Measurements from ENCODE around the gene SMARCD1. TPM values are rescaled to one million over a fixed set of nuclear protein-coding genes. Genes with fewer than 3 reads are reported as not detected.

SMARCD1 gene
- total RNA-seq, 4 donors from 2014 or later, result 20.3 to 72.4 (median 45.2) TPM

DNA sequence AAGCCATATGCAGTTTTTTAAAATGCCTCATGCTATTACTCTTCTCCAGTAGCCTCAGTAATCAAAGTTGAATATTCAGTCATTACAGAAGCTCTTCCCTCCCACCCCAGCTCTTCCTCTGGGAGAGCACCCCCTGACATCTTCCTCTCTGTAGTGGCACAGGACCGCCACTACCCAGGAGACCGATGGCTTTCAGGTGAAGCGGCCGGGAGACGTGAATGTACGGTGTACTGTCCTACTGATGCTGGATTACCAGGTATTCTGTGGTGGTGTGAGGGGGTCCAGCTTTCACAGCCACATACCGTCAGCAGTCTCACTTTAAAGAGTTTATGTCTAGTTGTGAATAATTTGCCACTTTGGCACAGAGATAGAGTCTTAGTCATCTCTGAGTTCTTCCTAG, 4.6 kb downstream of the SMARCD1 start:
- TF ChIP-seq, protein P1, sequence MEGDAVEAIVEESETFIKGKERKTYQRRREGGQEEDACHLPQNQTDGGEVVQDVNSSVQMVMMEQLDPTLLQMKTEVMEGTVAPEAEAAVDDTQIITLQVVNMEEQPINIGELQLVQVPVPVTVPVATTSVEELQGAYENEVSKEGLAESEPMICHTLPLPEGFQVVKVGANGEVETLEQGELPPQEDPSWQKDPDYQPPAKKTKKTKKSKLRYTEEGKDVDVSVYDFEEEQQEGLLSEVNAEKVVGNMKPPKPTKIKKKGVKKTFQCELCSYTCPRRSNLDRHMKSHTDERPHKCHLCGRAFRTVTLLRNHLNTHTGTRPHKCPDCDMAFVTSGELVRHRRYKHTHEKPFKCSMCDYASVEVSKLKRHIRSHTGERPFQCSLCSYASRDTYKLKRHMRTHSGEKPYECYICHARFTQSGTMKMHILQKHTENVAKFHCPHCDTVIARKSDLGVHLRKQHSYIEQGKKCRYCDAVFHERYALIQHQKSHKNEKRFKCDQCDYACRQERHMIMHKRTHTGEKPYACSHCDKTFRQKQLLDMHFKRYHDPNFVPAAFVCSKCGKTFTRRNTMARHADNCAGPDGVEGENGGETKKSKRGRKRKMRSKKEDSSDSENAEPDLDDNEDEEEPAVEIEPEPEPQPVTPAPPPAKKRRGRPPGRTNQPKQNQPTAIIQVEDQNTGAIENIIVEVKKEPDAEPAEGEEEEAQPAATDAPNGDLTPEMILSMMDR (IDR thresholded peaks at IDR 0.05), result no peak
- TF ChIP-seq POLR2AphosphoS5 (IDR thresholded peaks at IDR 0.05) (no peak), POLR2A (IDR thresholded peaks at IDR 0.05; ENCODE audit: low read depth) (no peak), EP300 (IDR thresholded peaks at IDR 0.05) (no peak)
- Histone ChIP-seq H3K9me3 (no peaks in the 10 kb centered on the region), H3K4me3 (no peak overlapping the region), H3K4me1 (peaks cover 9 to 27% (median 18%) of the 10 kb centered on the region in 4 donors), H3K27ac (replicated peaks in 1 of 4) (no peak overlapping the region), H3K36me3 (peaks cover 68 to 88% (median 77%) of the 10 kb centered on the region in 4 donors), H3K27me3 (no peaks in the 10 kb centered on the region)
- no peak for DNase-seq (ENCODE audit: extremely low spot score)
- WGBS, result 96% methylated on average over 7 of the region's 7 CpGs
- intact Hi-C loops (cut with DNase I), result no loop called here

DNA sequence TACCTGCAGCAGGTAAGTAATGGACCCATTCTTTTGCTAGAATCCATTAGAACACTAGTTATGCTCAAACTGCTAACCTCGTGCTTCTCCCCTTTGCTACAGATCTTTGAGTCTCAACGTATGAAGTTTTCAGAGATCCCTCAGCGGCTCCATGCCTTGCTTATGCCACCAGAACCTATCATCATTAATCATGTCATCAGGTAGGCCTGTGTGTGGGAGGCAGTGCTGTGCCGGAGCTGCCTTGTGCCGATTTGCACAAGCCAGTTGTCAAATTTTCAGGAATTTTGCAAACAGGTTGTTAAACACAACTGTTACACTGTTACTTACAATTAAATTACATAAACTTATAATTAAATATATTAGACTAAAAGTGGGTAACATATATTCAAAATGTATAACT, 5.2 kb downstream of the SMARCD1 start:
- peaks cover 74 to 94% (median 83%) of the 10 kb centered on the region in 4 donors for H3K36me3 ChIP-seq
- peaks cover 9 to 26% (median 17%) of the 10 kb centered on the region in 4 donors for H3K4me1 ChIP-seq
- no peak for DNase-seq (ENCODE audit: extremely low spot score)
- H3K9me3 ChIP-seq, result no peaks in the 10 kb centered on the region
- no peaks in the 10 kb centered on the region for H3K27me3 ChIP-seq
- TF ChIP-seq POLR2AphosphoS5 (IDR thresholded peaks at IDR 0.05) (no peak), POLR2A (IDR thresholded peaks at IDR 0.05; ENCODE audit: low read depth) (no peak), EP300 (IDR thresholded peaks at IDR 0.05) (no peak)
- TF ChIP-seq, protein P1 (IDR thresholded peaks at IDR 0.05), result no peak
- H3K27ac ChIP-seq (replicated peaks in 1 of 4), result no peak overlapping the region
- 84% methylated on average over 5 of the region's 5 CpGs for WGBS
- intact Hi-C loops (cut with DNase I), result no loop called here
- H3K4me3 ChIP-seq, result no peak overlapping the region

DNA sequence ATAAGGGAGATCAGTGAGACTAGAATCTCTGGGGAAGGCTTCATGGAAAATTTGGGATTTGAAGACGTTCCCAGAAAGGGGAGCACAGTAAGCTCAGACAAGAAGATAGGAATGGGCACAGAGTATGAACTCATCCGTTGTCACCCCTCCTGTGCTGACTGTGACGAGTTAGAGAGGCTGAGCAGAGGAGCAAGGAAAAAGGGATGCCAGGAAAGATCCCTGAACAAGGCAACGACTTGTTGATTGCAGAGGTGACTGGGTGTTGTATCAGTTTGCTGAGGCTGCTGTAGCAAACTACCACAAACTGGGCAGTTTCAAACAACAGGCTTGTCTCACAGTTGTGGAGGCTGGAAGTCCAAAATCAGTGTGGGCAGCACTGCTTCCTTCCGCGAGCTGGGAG, 12.8 kb downstream of the SMARCD1 start:
- WGBS, result 86% methylated on average over 6 of the region's 6 CpGs
- H3K27me3 ChIP-seq, result no peaks in the 10 kb centered on the region
- TF ChIP-seq POLR2A (IDR thresholded peaks at IDR 0.05; ENCODE audit: low read depth) (no peak), POLR2AphosphoS5 (IDR thresholded peaks at IDR 0.05) (no peak), EP300 (IDR thresholded peaks at IDR 0.05) (no peak)
- TF ChIP-seq, protein P1 (IDR thresholded peaks at IDR 0.05), result no peak
- H3K9me3 ChIP-seq, result no peaks in the 10 kb centered on the region
- intact Hi-C loops (cut with DNase I), result no loop called here
- peaks cover 0 to 4% (median under 1%) of the 10 kb centered on the region in 4 donors for H3K4me1 ChIP-seq
- no peak overlapping the region for H3K4me3 ChIP-seq
- DNase-seq (ENCODE audit: extremely low spot score), result no peak
- H3K36me3 ChIP-seq, result peaks cover 65 to 87% (median 78%) of the 10 kb centered on the region in 4 donors
- no peak overlapping the region for H3K27ac ChIP-seq (replicated peaks in 1 of 4)

DNA sequence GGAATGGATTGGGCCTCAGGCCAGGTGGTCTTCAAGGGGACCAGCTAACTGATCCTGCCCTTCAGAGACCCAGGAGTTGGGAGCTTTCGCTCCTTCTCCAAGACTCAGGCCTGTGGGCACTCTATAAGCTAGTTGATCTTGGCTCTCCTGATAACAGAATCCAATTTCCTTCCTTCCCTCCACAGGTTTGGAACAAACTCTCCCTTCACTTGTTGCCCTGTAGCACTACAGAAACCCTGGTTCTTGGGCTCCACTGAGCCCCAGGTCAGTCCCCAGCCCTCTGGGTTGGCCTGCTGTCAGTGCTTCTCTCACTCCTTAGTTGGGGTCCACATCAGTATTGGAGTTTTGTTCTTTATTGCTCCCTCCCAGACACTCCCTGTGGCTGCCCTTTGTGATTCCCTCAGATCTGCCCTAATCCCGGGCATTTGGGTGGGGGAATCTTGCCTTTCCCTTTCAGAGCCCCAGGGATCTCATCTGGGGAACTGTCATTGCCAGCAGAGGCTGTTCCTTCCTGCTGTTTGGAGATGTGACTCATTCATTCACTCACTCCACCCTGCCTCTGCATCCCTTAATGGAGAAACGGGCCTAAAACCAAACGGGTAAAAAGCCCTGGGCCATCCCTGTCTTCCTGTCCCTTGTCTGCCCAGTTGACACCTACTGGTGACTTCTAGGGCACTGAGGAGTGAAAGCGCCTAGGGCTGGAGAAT, 14.3 kb downstream of the SMARCD1 start:
- Histone ChIP-seq H3K36me3 (peaks cover 50 to 72% (median 63%) of the 10 kb centered on the region in 4 donors), H3K27ac (replicated peaks in 1 of 4) (peak overlapping the region in 2 of 4 donors; percentile 38 to 39), H3K4me1 (peaks cover 13 to 17% (median 15%) of the 10 kb centered on the region in 4 donors), H3K9me3 (no peaks in the 10 kb centered on the region), H3K4me3 (no peak overlapping the region), H3K27me3 (no peaks in the 10 kb centered on the region)
- intact Hi-C loops (cut with DNase I), result no loop called here
- TF ChIP-seq, protein P1 (IDR thresholded peaks at IDR 0.05), result no peak
- TF ChIP-seq EP300 (IDR thresholded peaks at IDR 0.05) (no peak), POLR2AphosphoS5 (IDR thresholded peaks at IDR 0.05) (no peak)
- no peak for DNase-seq (ENCODE audit: extremely low spot score)
- 61% methylated on average over 5 of the region's 5 CpGs for WGBS

Data from esophagus muscularis mucosa (tissue), 4 donors.